GM04504 (cell line): Measurements from ENCODE around the gene ZNF655.
"Not testable (repeated sequence)": the region's sequence is repeated elsewhere in the genome, so short reads cannot be mapped to it uniquely, and the experiment has no call there.

Experiments used
- DNase-seq: peaks from one replicate; pipeline ENCODE4 v3.0.0-alpha.2; 2012; ENCODE audit warnings: low read depth

Gene ZNF655

GRCh38 chr7:99558306-99559174 lies at the start of gene ZNF655:
ZNF655 (plus strand) TSS chr7:99558642; CDS start chr7:99560560, 1,918 bp downstream.
- DNase-seq = peak; percentile 77

DNA sequence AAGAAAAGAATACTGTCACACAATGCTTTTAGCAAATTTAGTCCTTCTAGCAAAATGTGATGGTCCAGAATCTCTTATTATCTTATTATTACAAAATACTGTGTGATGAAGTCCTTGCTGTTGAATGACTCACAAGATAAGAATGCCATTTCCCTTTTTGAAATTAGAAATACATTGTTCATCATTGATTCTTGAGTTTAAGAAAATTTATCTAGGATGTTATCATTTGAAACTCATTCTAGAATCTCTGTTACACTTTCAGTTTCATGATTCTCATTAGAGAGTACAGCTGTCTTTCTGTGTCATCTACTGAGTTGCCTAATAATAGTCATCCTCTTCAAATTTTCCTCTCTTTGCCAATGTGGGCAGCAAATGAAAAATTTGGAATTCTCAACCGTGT lies 44.4 kb upstream of the ZNF655 start:
- DNase-seq = no peak

DNA sequence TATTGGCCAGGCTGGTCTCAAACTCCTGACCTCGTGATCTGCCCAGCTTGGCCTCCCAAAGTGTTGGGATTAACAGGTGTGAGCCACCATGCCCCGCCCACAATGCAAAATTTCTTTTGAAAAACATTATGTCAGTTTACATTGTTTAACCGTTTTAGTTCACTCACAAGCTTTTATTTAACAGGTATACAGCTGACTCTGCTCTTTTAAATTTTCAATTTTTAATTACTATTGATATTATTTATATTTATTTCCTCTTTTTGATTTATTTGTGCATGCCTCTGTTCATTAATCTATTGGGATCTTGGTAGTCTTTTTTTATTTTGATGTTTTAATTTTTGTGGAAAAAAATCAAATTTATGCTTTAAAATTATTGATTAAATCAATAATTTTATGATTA lies 37.0 kb upstream of the ZNF655 start:
- no peak for DNase-seq

DNA sequence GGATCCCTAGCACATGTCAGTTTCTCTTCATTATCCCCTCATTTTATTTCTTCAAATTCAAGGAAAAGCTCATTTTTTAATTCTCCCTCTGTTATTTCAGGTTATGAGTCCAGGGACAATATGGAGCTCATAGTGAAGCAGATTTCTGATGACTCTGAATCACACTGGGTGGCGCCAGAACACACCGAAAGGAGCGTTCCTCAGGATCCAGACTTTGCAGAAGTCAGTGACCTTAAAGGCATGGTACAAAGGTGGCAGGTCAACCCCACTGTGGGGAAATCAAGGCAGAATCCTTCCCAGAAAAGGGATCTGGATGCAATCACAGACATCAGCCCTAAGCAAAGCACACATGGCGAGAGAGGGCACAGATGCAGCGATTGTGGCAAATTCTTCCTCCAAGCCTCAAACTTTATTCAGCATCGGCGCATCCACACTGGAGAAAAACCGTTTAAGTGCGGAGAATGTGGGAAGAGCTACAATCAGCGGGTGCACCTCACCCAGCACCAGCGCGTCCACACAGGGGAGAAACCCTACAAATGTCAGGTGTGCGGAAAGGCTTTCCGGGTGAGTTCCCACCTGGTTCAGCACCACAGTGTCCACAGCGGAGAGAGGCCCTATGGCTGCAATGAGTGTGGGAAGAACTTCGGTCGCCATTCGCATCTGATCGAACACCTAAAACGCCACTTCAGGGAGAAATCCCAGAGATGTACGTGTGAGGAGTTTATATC lies 32.6 kb upstream of the ZNF655 start:
- DNase-seq = no peak

DNA sequence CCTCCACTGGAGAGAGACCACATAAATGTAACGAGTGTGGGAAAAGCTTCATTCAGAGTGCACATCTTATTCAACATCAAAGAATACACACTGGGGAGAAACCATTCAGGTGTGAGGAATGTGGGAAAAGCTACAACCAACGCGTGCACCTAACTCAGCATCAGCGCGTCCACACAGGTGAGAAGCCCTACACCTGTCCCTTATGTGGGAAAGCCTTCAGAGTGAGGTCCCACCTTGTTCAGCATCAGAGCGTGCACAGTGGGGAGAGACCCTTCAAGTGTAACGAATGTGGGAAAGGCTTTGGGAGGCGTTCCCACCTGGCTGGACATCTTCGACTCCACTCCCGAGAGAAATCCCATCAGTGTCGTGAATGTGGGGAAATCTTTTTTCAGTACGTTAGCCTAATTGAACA lies 27.1 kb upstream of the ZNF655 start:
- no peak for DNase-seq

DNA sequence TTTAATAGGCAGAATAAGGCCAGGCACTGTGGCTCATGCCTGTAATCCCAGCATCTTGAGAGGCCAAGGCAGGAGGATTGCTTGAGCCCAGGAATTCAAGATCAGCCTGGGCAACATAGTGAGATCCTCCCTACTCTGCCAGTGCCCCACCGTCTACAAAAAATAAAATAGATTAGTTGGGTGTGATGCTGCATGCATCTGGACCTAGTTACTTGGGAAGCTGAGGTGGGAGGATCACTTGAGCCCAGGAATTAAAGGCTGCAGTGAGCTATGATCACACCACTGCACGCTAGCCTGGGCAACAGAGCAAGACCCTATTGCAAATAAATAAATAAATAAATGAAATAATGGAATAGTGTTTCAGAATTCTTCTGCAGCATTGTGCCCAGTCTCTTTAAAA lies 22.8 kb upstream of the ZNF655 start:
- no peak for DNase-seq

DNA sequence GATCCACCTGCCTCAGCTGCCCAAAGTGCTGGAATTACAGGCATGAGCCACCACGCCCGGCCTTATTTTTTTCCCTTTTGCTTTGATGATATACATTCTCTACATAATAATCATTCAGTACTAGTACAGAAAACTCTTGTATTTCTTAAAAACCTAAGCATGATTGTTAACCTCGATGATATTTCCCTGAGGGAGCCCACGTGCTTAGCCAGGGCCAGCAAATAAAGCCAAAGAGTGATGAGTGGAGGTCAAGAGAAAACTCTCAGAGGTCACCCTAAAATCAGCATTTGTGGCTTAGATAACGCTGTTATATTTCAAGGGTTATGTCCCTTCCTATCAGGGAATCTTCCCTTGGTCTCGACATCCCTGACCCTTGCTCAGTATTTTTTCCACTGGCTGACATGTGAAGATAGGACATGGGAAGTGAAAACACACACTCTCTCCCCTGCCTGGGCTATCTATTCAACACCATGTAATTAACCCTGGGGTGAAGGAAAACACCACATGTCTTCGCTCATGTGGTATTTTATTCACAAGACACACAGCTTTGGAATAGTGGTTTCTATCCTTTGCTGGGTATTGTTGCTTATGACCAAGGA lies 19.1 kb upstream of the ZNF655 start:
- DNase-seq = no peak

- no peak for DNase-seq
Observed at GRCh38 chr7:99540542-99540941, 17.9 kb upstream of the ZNF655 start.

- DNase-seq = no peak
Observed at GRCh38 chr7:99541212-99541611, 17.2 kb upstream of the ZNF655 start.

- DNase-seq = no peak
Observed at GRCh38 chr7:99543081-99543671, 15.3 kb upstream of the ZNF655 start.

- no peak for DNase-seq
Observed at GRCh38 chr7:99543916-99544315, 14.5 kb upstream of the ZNF655 start.

DNA sequence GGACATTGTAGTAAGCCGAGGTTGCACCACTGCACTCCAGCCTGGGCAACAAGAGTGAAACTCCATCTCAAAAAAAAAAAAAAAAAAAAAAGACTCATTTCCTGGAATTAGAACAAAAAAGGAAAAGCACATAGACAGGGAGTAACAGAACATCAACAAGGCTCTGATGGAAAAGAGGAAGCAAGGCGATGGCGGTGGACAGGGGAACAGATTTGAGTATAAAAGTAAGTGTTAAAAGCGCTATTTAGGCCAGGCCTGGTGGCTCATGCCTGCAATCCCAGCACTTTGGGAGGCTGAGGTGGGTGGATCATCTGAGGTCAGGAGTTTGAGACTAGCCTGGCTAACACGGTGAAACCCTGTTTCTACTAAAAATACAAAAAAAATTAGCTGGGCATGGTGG lies 13.1 kb upstream of the ZNF655 start:
- not testable (repeated sequence) for DNase-seq

- DNase-seq = not testable (repeated sequence)
Observed at GRCh38 chr7:99549545-99549944, 8.9 kb upstream of the ZNF655 start.

DNA sequence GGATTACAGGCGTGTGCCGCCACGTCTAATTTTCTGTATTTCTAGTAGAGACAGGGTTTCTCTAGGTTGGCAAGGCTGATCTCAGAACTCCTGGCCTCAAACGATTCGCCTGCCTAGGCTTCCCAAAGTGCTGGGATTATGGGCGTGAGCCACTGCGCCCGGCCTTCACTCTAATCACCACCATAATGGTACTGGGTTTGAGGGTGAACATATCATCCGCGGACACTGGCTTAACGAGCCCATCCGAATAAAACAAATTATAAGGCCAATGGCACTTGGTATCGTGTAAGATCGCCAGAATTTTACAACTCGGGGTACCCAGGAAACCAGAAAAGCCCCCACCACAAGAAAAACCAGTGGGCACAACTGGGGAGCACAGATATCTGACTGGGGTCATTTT lies 7.1 kb upstream of the ZNF655 start:
- DNase-seq = no peak

DNA sequence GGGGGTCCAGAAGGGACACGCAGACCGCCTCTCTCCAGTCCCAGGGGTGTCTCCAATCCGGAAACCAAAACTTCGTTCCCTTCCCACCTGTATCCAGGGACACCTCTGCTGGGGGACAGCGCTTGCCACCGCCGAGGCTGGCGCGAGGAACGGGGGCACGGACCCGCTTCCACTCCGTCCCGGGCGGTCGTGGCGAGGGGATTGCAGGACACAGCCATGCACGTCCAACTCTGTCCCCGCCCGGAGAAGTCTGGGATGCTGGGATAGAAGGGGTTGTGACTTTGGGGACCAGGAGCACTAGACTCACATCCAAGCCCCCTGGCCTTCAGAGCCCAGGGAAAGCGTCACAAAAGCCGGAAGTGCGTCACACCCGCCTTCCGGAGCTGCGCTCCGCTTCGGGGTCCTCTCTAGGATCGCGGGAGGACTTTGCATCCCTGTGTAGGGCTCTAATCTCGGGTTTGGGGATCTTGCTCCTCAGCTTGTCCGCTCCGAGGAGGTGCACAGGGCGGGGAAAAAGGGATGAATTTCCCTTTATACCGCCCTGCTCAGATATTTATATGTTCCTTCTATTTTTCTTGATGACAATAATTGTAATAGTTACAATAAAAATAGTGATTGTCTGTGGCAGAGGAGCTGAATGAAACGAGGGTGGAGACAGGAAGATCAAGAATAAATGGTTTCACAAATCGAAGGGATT lies 6.5 kb upstream of the ZNF655 start, which contains the start of gene FAM200A:
FAM200A (minus strand) TSS at position 348 of the 697 bp plus-strand sequence. CDS start 3,707 bp downstream, outside the sequence.
- DNase-seq = peak; percentile 75

- DNase-seq = no peak
Observed at GRCh38 chr7:99553039-99553438, 5.4 kb upstream of the ZNF655 start.

DNA sequence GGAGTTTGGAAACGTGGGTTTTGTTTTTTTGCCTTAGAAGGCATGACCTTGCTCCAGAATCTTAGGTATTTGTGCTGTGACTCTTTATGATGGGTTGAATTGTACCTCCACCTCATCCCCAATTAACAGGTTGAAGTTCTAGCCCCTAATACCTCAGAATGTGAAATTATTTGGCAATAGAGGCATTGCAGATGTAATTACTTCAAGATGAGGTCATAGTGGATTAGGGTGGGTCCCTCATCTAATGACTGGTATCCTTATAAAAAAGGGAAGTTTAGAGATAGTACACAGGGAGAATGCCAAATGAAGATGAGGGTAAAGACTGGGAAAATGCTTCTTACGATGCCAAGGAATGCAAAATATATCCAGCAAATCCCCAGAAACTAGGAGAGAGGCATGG lies 3.5 kb upstream of the ZNF655 start:
- no peak for DNase-seq

DNA sequence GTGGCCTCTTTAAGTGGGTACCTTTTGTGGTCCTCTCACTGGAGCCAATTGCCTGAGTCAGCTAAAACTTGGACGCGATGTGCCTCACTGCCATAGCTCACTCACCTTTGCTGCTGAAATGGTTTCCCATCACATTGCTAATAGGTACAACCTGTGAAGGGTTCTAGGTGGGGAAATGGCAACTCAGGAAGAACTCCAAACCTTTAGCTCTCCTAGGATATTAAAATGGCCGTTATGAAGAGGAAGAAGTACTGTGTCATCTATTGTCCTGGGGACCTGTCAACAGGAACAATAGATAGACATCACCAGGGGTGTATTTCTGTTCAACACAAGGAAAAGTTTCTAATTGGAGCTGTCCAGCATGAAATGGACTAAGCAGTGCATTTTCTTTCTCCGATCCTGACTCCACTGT lies 1.2 kb upstream of the ZNF655 start:
- DNase-seq = no peak

DNA sequence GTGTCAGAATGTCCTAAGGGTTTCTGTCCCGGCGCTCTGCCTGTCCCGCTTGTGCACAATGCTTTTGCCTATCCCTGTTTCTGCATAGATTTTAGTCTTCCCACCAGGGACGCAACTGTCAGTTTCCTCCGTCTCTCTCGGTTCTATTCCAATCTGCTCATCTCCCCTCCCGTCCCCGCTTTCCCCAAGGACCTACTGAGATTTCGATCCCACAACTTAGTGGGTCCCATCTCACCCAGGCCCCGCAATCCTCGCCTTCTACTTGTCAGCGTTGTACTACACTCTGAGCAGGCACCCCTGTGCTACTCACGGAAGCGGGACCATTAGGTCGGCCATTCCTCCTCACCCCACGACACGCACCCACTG lies 519 bp upstream of the ZNF655 start:
- no peak for DNase-seq

- no peak for DNase-seq
Observed at GRCh38 chr7:99559175-99559915, 903 bp downstream of the ZNF655 start.
